ENCODE results near the gene OR51S1.
"Not testable (repeated sequence)": the region's sequence is repeated elsewhere in the genome, so short reads cannot be mapped to it uniquely, and the experiment has no call there.

The OR51S1 gene

DNA sequence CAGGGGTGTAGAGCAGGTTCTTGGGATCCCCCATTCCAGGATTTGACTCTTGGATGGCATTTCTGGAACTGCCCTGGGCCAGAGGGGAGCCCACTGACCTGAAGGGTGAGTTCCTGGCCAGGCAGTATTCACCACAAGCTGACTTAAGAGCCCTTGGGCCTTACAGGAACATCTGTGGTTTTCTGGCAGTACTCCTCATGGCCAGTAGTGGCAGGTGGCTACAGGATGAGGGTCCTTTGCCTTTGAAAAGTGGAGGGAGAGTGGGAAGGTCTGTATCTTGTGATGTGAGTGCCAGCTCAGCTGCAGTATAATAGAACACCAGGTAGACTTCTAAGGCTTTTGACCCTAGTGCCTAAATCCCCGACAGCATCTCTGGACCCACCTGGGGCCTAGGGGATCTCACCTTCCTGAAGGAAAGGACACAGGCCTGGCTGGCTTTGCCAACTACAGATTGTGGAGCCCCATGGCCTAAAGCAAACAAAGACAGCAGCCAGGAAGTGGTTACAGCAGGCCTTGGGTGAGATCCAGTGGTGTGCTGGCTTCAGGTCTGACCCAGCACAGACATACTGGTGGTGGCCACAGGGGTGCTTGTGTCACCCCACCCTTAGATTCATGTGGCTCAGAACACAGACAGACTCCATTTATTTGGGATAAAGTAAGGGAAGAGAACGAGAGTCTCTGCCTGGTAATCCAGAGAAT lies 9.0 kb downstream of the OR51S1 start:
- DNase-seq, result no peak
- TF ChIP-seq GATA1 (IDR thresholded peaks at IDR 0.05; ENCODE audit: low read depth, low read length), result no peak
- no peak for TF ChIP-seq POLR2A (IDR thresholded peaks at IDR 0.05; ENCODE audit: low read length)

GRCh38 chr11:4830909-4831308 lies 18.1 kb downstream of the OR51S1 start:
- DNase-seq, result no peak
- no peak for TF ChIP-seq GATA1 (IDR thresholded peaks at IDR 0.05; ENCODE audit: low read depth, low read length)
- no peak for TF ChIP-seq POLR2A (IDR thresholded peaks at IDR 0.05; ENCODE audit: low read length)

DNA sequence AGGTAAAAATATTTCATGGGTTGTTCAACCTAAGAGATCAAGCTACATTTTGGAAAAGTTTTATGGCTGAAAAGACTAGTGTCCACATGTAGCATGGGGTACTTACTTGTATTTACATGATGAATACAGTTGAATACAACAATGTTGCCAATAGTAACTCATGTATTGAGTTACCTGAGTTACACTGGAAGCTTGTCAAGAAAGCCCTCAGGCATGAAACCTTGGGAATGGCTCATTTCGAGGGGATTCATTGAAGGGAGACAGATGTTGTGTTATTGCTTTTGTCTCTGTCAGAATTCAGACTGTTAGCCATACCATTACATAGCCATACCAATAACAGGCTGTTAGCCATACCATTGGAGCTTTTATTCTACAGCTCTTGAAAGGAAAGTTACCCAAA lies 18.7 kb downstream of the OR51S1 start:
- TF ChIP-seq POLR2A (IDR thresholded peaks at IDR 0.05; ENCODE audit: low read length), result no peak
- no peak for TF ChIP-seq GATA1 (IDR thresholded peaks at IDR 0.05; ENCODE audit: low read depth, low read length)
- no peak for DNase-seq

GRCh38 chr11:4826425-4826824 lies 22.6 kb downstream of the OR51S1 start:
- TF ChIP-seq POLR2A (IDR thresholded peaks at IDR 0.05; ENCODE audit: low read length) (no peak), GATA1 (IDR thresholded peaks at IDR 0.05; ENCODE audit: low read depth, low read length) (no peak)
- no peak for DNase-seq

DNA sequence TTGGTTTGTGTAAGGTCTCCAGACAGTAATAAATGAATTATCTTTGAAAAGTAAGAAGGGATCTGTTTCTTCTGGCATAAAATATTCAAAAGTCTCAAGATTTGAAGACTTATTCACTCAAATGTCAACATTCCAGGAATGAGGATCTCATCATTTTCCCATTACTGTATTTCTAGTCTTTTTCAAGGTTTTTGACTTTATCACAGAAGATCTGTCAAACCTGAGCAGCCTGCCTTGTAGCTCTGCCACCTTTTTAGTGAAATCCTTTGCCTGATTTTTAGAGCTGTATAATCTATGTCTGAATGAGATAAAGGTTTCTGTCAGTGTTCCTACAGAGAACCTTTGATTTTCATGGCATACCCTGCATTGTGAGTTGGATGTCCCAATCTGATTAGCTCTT lies 23.9 kb downstream of the OR51S1 start:
- no peak for DNase-seq
- TF ChIP-seq POLR2A (IDR thresholded peaks at IDR 0.05; ENCODE audit: low read length) (no peak), GATA1 (IDR thresholded peaks at IDR 0.05; ENCODE audit: low read depth, low read length) (no peak)

GRCh38 chr11:4821021-4821420 lies 28.0 kb downstream of the OR51S1 start, which contains the start of gene OR51F2:
TSS of gene OR51F2 (plus strand) at chr11:4821321. CDS start at chr11:4821422, 101 bp downstream.
- TF ChIP-seq POLR2A (IDR thresholded peaks at IDR 0.05; ENCODE audit: low read length), result no peak
- TF ChIP-seq GATA1 (IDR thresholded peaks at IDR 0.05; ENCODE audit: low read depth, low read length), result no peak
- DNase-seq, result no peak

- TF ChIP-seq POLR2A (IDR thresholded peaks at IDR 0.05; ENCODE audit: low read length) (no peak), GATA1 (IDR thresholded peaks at IDR 0.05; ENCODE audit: low read depth, low read length) (no peak)
- DNase-seq, result no peak
Observed at GRCh38 chr11:4809246-4809645, 39.8 kb downstream of the OR51S1 start.

DNA sequence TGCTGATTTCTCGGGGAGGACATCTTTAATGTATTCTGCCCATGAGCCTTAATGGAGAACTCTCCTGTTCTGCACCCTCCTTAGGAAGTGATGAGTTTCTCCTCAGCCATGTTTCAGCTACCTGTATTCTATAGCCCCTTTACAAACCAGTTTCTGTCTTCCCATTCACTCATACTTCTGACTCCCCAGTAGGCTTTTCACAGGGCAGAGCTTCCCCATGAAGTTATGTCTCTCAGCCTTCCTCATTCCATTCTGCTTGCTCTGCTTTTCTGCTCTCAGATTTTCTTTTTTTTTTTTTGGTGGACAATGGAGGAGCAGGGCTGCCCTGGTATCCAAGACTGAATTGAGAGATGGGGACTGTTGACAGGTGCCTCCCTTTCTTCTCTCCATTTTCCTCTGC lies 40.5 kb downstream of the OR51S1 start:
- DNase-seq, result no peak
- no peak for TF ChIP-seq POLR2A (IDR thresholded peaks at IDR 0.05; ENCODE audit: low read length)
- no peak for TF ChIP-seq GATA1 (IDR thresholded peaks at IDR 0.05; ENCODE audit: low read depth, low read length)

GRCh38 chr11:4804280-4804679 lies 44.7 kb downstream of the OR51S1 start, which contains the start of gene OR52R1:
TSS of gene OR52R1 (minus strand) at chr11:4804380. CDS start at chr11:4804380, 0 bp downstream.
- DNase-seq, result no peak
- TF ChIP-seq GATA1 (IDR thresholded peaks at IDR 0.05; ENCODE audit: low read depth, low read length) (no peak), POLR2A (IDR thresholded peaks at IDR 0.05; ENCODE audit: low read length) (no peak)

DNA sequence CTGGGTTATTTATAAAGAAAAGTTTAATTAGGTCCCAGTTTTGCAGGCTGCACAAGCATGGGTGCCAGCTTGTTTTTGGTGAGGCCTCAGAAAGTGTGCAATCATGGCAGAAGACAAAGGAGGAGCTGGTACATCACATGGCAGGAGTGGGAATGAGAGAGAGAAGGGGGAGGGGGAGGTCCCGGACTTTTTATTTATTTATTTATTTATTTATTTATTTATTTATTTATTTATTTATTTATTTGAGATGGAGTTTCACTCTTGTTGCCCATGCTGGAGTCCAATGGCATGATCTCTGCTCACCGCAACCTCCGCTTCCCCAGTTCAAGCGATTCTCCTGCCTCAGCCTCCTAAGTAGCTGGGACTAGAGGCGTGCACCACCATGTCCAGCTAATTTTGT lies 47.7 kb downstream of the OR51S1 start:
- not testable (repeated sequence) for DNase-seq

- no peak for DNase-seq
- no peak for TF ChIP-seq POLR2A (IDR thresholded peaks at IDR 0.05; ENCODE audit: low read length)
- no peak for TF ChIP-seq GATA1 (IDR thresholded peaks at IDR 0.05; ENCODE audit: low read depth, low read length)
Observed at GRCh38 chr11:4798427-4799183, 50.4 kb downstream of the OR51S1 start.
